KOPT-K1 (cell line): ENCODE data around the gene PDGFC.
"Not testable (repeated sequence)": the region's sequence is repeated elsewhere in the genome, so short reads cannot be mapped to it uniquely, and the experiment has no call there.

ENCODE experiments used
- H3K27ac ChIP-seq: fragments of 200-600 bp; sonication (generic); 2 replicates; pipeline ENCODE4 v1.5.1; 2016; ENCODE audit warnings: antibody characterized with exemption, mild to moderate bottlenecking, low read depth, low read length; ENCODE audit not compliant: poor library complexity, severe bottlenecking
- H3K36me3 ChIP-seq: fragments of 200-600 bp; sonication (generic); 2 replicates; pipeline ENCODE4 v1.5.1; 2017; ENCODE audit warnings: antibody characterized with exemption, mild to moderate bottlenecking, low read length, moderate library complexity; ENCODE audit not compliant: insufficient read depth
- H3K9me3 ChIP-seq: fragments of 200-600 bp; sonication (generic); 2 replicates; pipeline ENCODE4 v1.5.1; 2017; ENCODE audit warnings: antibody characterized with exemption, low read length, mild to moderate bottlenecking; ENCODE audit not compliant: insufficient read depth, poor library complexity, severe bottlenecking

Gene PDGFC

DNA sequence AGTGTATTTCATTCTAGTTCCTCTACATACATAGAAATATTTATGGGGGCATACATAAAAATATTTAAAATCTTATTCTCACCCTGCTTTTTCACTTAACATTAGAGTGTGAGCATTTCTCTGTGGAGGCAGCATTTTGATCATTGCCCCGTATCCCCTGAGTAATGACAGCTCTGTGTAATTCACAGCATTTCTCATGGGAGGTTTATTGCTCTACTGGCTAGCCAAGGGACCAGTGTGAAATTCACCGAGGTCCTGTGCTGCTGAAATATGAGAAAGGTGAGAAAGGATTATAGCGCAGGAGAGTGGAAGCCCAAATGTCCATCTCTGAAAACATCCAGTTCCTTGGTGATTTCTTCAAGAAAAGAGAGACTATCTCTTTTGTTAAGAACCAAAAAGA is 22.9 kb downstream of the PDGFC start:
- no peaks in the 10 kb centered on the region for H3K9me3 ChIP-seq
- no peaks in the 10 kb centered on the region for H3K36me3 ChIP-seq
- H3K27ac ChIP-seq = no peak overlapping the region

DNA sequence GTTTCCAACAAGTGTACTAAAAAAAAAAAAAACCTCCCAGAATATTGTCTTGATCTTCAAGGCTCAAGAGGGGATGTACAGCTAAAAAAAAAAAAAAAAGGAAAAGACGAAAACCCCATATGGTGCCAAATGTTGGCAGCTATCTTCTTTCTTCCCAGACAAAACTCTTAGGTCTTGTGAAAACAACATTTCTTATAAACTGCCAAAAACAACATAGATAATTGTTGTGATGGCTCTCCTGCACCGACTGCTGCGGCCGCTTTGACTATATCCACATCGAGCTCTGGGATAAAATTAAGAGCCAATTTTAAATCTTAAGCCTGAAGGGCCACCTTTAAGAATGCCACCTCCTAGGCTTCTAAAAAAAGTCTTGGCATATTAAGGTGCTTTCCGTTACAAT is 23.5 kb downstream of the PDGFC start:
- Histone ChIP-seq H3K9me3 (no peaks in the 10 kb centered on the region), H3K27ac (no peak overlapping the region), H3K36me3 (no peaks in the 10 kb centered on the region)

DNA sequence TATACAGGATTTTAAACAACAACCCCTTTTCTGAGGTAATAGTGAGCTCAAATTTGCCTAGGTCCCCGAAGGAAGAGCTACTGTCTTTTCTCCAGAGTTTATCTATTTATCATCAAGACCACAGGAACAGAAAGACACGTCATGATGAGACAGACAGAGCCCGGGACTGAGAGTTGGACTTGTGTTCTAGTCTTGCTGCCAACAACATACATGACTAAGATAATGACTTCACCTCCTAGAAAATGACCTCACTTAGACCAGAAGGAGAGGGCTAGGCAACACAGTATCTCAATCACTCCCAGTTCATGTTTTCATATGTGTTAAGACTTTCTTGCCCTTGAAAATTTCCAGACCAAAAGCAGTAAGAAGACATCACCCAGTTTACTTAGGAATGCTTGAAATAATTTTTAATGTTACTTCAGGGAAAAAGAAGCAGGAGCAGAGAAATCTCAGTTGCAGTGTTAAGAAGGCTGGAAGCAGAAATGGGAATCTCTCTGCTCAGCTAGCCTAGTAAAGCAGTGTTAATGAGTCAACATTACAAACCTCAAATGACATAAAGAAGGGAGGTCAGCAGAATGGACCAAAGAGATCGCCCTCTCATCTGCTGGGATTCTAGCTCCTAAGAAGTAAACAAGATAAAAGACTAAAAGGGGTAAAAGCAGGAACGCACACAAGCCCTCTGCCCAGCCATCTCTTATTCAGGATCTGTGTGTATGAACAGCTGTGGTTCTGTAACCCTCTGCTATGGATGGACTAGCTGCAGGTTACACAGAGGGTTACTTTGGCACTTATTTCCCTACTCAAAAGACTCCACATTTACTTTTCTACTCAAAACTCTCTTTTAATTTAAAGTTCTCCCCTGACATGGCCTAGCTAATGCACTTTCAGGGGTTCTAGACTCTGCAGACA is 24.8 kb downstream of the PDGFC start:
- H3K9me3 ChIP-seq = no peaks in the 10 kb centered on the region
- H3K27ac ChIP-seq = no peak overlapping the region
- no peaks in the 10 kb centered on the region for H3K36me3 ChIP-seq

DNA sequence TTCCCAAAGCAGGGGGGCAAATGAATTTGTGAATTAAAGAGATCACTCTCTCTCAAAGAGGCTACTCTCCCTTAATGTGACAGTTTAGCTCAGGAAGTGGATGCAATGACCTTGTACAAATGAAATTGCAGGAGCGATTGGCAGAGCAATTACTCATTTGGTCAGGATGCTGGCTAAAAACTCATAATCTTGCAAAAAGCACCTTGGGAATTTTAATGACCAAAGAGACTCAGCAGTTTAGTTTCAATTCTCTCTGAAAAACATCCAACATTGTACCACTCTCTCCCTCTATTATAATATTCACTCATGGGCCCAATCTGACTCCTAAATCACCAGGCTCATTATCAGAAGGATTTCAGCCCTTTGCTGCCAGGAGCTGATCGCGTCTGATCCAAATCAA is 26.1 kb downstream of the PDGFC start:
- Histone ChIP-seq H3K27ac (no peak overlapping the region), H3K36me3 (no peaks in the 10 kb centered on the region), H3K9me3 (no peaks in the 10 kb centered on the region)

DNA sequence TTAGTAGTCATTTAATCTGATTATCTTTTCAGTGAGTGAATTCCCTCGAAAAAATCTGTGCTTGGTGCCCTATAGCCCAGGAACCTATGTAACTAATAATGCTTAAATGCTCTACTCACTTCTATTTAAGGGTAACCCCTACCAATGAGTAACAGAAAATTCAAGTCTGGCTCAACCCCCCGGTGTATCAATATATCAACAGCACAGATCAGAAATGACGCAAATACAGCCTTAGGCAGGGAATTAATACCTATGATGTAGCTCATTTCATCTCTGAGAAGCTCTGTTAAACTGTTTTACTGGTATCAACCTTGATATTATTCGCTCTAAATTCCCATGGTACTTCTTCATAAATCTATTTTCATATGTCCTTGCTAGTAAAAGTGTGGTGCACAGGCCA is 28.6 kb downstream of the PDGFC start:
- Histone ChIP-seq H3K36me3 (no peaks in the 10 kb centered on the region), H3K27ac (no peak overlapping the region), H3K9me3 (no peaks in the 10 kb centered on the region)

DNA sequence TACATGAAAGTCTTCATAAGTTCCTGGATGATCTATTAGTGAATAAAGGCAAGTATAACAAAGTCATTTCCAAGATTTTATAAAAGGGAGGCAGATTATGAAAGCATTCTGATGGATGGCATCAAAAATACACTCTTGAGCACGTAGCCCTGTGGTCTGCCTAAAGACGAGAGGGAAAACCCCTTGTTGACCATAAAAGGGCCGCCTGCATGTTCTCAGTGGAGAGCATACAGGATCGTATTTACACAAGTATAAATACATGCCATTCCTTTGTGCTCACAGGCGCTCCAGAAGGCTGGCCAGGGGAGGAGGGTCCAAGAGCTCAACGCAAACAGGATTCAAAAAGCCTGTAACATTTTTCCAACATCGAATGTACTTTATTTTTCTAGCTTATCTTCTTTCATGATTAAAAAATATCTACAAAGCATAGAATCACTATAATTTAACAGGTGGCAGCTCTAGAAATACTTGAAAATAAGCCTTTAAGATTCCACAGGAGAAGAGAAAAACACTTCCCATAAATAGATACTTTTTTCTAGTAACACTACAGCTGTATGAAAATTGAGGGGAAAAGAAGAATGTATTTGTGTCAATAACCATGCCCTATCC is 29.6 kb downstream of the PDGFC start:
- H3K27ac ChIP-seq = no peak overlapping the region
- H3K9me3 ChIP-seq = no peaks in the 10 kb centered on the region
- no peaks in the 10 kb centered on the region for H3K36me3 ChIP-seq

DNA sequence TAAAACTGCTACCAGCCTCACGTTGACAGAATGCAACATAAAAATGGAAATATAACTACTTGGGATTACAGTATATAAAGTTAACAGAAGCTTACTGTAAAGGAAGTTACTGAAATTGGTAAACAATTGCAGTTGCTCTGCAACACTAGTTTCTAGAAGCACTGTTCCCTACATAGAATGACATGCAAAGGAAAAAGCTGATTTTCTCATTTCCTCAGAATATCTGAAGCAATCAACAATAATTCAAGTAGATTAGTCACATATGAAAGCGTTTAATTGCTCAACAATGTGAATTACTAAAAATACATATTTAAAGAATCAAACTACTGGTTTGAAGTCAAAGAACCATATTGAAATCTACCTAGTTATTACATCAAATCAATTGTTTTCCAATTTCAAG is 31.8 kb downstream of the PDGFC start:
- Histone ChIP-seq H3K9me3 (no peaks in the 10 kb centered on the region), H3K36me3 (no peaks in the 10 kb centered on the region), H3K27ac (no peak overlapping the region)

DNA sequence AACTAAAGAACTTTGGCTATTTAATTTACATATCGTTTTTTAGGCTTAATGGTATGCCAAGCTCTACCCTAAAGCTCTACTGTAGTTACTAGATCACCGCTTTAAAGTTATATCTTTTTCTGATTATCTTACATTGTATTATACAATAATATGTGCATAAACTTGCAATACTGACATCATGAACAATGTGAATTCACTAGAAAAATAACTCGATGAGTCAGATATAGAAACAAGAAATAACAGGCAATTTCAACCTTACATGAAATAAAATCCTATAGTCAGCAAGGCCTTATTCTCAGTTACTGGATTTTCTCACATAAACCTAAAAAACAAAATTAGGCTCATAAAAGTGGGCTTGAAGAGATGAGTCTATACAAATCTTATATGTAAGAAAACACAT is 32.5 kb downstream of the PDGFC start:
- no peak overlapping the region for H3K27ac ChIP-seq
- no peaks in the 10 kb centered on the region for H3K9me3 ChIP-seq
- no peaks in the 10 kb centered on the region for H3K36me3 ChIP-seq

DNA sequence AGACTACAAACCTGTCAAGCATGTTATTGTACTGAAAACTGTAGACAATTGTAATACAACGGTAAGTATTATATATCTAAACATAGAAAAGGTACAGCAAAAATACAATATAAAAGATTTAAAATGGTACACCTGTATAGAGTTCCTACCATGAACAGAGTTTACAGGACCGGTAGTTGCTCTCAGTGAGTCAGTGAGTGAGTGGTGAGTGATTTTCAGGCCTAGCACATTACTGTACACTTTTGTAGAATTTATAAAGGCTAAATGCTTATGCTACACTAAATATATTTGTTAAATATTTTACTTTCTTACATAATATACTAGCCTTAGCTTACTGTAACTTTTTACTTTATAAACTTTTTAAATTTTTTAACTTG is 37.4 kb downstream of the PDGFC start:
- H3K27ac ChIP-seq = no peak overlapping the region
- H3K9me3 ChIP-seq = no peaks in the 10 kb centered on the region
- H3K36me3 ChIP-seq = no peaks in the 10 kb centered on the region

DNA sequence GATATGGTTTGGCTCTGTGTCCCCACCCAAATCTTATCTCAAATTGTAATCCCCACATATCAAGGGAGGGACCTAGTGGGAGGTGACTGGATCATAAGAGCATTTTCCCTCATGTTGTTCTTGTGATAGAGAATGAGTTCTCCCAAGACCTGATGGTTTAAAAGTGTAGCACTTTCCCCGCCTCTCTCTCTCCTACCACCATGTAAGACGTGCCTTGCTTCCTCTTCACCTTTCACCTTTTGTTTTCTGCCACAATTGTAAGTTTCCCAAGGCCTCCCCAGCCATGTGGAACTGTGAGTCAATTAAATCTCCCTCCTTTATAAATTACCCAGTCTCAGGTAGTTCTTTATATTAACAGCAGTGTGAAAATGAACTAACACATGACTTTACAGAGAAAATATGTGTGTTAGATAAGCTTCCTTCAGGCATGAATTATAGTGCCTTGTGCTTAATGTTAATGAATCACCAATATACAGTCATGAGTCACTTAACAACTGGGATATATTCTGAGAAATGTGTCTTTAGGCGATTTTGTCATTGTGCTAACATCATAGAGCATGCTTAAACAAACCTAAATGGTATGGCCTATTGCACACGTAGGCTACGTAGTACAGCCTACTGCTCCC is 37.9 kb downstream of the PDGFC start:
- no peaks in the 10 kb centered on the region for H3K36me3 ChIP-seq
- H3K9me3 ChIP-seq = no peaks in the 10 kb centered on the region
- H3K27ac ChIP-seq = no peak overlapping the region

DNA sequence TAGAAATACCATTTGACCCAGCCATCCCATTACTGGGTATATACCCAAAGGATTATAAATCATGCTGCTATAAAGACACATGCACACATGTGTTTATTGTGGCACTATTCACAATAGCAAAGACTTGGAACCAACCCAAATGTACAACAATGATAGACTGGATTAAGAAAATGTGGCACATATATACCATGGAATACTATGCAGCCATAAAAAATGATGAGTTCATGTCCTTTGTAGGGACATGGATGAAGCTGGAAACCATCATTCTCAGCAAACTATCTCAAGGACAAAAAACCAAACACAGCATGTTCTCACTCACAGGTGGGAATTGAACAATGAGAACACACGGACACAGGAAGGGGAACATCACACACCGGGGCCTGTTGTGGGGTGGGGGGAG is 39.2 kb downstream of the PDGFC start:
- H3K27ac ChIP-seq, H3K36me3 ChIP-seq, H3K9me3 ChIP-seq: not testable (repeated sequence)

DNA sequence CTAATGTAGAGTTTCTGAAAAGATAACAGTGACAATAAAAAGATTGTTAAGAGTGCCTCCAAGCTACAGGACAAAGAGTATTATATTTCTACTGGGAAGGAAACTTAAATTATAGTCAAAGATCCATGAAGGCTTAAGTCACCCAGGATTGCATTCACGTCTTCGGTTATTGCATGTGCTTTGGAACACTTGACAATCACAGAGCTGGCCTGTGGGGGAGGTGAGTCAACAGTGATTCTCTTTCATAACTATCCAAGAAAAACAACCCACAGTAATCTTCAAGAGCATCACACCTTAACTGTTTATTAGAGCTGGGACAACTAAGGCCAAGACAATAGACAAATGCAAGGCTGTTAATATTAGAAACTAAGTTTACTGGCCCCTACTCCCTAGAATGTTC is 40.3 kb downstream of the PDGFC start:
- Histone ChIP-seq H3K27ac (no peak overlapping the region), H3K9me3 (no peaks in the 10 kb centered on the region), H3K36me3 (no peaks in the 10 kb centered on the region)

DNA sequence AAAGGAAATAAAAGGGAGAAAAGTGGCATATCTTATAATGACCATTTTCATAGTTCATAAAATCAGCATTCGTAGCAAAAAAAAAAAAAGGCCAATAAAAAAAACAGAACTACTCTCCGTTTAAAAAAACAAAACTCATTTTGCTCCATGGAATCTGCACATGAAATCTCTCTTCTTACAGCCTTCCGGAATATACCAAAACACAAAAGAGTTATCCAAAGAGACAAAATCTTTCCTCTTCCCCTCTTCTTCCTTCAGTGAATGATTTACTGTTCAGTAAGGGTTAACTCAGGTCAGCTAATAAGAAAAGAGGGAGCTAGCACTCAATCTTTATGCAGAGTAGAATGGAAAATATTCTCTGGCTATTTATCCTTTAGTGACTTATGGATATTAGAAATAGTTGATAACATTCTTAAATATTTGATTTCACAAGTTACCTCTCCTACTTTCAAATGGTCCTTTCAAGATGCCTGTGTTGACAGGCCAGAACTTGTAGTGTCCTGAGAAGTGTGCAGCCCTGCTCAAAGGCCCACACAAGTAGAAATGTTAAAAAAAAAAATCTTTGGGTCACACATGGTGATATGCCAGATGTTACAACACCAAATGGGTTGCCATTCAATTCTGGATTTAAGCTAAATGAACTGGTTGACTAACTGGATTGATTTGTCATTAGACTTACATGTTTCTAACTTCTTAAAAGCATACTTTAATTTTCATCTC is 42.1 kb downstream of the PDGFC start:
- no peaks in the 10 kb centered on the region for H3K9me3 ChIP-seq
- H3K36me3 ChIP-seq = no peaks in the 10 kb centered on the region
- H3K27ac ChIP-seq = no peak overlapping the region

DNA sequence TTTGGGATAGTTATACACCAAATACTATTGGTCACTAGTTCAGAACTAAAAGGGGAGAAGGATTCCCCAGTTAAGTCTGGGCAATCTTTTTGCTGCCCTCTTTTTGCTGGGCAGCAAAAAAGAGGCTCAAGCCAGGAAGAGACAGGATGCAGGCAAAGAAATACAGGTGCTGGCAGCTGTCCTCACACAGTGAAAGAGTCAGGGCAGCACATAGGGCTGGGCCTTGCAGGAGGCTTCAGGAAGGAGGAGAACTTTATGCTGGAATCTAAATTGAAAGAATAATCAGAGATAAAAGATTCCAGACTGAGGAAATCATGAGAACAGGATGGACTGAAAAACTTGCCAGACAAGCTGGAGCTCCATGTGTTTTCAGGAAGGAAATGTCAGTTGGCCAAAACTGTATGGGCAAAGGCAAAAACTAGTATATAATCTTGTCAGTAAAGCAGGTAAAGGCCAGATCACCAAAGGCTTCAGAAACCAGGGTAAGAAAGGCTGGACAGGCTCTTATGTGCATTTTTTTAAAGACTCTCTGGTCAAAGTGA is 46.8 kb downstream of the PDGFC start:
- Histone ChIP-seq H3K9me3 (no peaks in the 10 kb centered on the region), H3K36me3 (no peaks in the 10 kb centered on the region), H3K27ac (no peak overlapping the region)

DNA sequence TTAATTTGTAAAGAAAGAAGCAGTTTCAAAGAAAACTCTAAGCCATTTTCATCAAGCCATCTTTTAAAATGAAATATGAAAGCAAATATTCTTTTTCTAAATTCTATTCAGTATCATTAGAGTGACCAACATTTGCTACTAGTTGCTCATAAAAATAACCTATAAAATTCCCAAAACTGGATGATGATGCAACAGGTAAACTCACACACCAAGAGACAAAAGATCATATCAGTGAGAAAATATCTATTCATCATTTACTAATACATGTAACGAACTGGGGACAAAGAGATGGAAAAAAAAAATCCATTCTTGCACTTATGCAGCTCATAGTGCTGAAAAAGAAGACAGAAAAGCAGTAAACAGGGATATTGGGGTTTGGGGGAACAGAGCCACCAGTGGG is 48.1 kb downstream of the PDGFC start:
- Histone ChIP-seq H3K27ac (no peak overlapping the region), H3K9me3 (no peaks in the 10 kb centered on the region), H3K36me3 (no peaks in the 10 kb centered on the region)
